ENCODE data around the gene RASGRP4.
"Not testable (repeated sequence)": the region's sequence is repeated elsewhere in the genome, so short reads cannot be mapped to it uniquely, and the experiment has no call there.

Gene RASGRP4

DNA sequence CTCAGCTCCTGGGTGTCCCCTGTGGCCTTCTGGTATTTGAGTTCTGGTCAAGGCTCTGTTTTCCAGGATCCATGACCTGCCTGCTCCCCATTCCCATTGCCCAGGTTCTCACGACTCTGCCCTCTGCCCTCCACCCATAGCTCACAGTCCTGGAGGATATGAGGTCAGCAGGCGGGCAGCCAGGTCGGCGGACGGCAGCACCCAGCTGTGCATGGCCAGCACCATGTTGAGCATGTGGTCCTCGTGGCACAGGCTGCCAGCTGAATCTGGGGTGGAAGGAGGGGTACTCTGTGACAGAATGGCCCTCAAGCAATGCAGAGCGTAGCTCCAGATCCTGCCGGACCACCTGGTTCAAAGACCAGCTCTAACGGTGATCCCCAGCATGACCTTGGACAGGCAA lies 5.1 kb downstream of the RASGRP4 start:
- in situ Hi-C loops (cut with HindIII; ENCODE audit: low sequenced_read_pairs), result no loop called here

DNA sequence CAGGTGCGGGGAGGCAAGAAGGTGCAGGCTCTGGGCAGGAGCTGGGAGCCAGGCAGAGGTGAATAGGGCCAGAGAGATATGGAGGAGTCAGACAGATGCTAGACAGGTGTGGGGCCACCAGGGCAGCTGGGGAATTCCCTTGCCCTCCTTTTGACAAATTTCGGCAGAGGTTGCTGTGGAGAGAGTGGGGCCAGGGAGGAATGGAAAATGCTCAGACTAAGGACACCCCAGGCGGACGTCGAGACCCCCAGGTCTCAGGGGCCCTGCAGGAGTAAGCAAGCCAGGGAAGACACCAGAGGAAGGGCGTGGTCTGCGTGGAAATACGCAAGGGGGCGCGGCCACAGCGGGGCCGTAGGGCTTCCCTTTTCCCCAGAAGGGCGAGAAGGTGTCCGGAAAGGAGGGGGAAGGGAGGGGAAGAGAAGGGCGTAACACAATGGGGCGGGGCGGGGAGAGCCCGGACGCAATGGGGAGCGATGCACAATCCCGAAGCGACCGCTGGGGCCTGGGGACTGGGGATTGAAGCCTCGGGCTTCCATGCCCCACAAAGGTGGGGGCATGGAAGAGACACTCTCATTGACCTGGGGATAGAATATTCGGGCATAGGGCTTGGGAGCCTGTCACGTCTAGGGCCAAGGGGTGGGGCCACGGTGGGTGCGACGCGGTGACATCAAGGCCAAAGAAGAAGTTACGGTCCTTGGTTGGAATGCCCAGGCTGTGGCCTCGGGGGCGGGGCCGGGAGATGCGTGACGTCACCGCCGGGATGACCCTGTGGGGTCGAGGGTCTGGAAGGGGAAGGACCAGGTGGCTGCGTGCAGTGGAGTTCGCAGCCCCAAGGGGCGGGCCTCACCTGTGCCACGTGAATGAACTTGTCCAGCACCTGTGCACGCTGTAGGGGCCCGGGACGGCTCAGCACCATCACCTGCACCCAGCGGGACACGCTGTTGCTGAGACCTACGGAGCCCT lies 8.2 kb downstream of the RASGRP4 start:
- in situ Hi-C loops (cut with HindIII; ENCODE audit: low sequenced_read_pairs), result no loop called here

DNA sequence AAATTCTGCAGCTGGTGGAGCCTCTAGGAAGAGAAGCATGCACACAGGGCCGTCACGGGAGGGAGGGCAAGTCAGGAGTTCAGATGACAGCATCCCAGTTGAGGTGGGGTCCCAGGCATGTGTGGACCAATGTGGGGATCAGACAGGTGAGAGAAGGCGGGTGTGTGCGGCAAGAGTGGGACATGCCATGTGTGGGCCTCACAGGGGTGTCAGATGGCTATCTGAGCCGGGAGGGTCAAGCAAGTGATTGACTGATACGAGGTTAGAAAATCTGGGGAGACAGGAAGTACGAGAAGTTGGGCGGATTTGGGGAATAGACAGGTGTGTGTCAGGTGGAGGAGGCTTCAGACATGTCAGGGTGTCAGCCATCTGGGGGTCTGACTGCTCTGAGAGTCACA lies 8.9 kb downstream of the RASGRP4 start:
- in situ Hi-C loops (cut with HindIII; ENCODE audit: low sequenced_read_pairs), result no loop called here

DNA sequence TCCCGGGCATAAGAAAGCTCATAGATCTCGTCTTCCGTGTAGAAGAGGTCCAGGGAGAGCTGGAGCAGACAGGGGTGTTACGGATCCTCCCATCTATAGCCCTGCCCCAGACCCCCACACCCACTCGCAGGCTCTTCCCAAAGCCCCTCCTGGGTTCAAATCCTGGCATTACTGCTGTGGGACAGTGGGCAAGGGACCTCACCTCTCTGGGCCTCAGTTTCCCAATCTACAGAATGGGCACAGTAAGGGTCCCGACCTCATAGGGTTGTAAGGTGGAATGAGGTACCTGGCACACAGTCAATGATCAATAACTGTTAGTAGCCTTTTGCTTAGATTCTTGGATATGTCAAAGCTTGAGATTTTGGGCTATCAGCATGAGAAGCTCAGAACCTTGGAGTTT lies 12.6 kb downstream of the RASGRP4 start:
- in situ Hi-C loops (cut with HindIII; ENCODE audit: low sequenced_read_pairs), result no loop called here

DNA sequence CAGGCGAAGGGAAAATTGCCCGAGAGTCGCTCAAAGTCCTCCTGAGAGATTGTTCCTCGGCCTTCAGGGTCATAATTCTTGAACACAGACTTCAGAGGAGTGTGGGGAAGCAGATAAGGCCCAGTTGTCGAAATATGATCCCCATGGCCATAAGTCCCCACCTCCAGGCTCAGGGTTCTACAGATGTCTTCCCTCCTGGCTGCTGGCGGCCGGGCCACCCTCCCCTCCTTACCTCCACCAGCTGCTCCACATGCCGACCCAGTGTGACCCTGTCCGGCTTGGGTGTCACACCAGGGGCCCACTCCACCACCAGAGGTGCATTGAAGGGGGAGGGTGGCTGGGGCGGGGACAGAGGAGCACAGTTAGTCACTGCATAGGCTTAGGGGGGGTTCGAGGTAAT lies 13.1 kb downstream of the RASGRP4 start:
- in situ Hi-C loops (cut with HindIII; ENCODE audit: low sequenced_read_pairs), result no loop called here

DNA sequence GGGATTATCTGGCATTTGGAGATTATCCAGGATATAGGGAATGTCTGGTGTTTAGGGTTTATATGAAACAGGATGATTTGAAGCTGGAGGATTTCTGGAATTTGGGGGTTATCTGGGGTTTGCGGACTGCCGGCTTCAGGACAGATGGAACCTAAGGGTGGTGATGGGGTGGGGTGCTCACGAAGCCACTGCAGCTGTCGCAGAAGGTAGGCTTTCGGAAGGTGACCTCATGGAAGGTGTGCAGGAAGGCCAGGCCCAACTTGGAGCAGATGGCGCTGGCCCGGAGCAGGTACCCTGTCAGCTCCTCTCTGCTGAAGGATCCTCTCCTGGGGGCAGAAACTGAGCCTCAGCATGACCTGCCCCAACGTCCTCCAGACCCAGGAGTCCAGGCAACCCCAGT lies 13.5 kb downstream of the RASGRP4 start:
- in situ Hi-C loops (cut with HindIII; ENCODE audit: low sequenced_read_pairs), result no loop called here

DNA sequence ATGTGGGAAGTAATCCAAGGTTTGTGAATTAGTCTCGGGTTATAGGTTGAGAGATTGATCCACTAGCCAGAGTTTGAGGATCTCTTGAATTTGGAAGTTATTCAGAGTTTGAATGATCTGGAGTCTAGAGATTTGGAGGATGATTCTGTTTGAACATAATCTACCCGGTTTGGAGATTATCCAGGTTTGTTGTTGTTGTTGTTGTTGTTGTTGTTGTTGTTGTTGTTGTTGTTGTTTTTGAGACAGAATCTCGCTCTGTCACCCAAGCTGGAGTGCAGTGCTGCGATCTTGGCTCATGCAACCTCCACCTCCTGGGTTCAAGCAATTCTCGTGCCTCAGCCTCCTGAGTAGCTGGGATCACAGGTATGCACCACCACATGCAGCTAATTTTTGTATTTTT lies 14.1 kb downstream of the RASGRP4 start:
- in situ Hi-C loops (cut with HindIII; ENCODE audit: low sequenced_read_pairs), result not testable (repeated sequence)

DNA sequence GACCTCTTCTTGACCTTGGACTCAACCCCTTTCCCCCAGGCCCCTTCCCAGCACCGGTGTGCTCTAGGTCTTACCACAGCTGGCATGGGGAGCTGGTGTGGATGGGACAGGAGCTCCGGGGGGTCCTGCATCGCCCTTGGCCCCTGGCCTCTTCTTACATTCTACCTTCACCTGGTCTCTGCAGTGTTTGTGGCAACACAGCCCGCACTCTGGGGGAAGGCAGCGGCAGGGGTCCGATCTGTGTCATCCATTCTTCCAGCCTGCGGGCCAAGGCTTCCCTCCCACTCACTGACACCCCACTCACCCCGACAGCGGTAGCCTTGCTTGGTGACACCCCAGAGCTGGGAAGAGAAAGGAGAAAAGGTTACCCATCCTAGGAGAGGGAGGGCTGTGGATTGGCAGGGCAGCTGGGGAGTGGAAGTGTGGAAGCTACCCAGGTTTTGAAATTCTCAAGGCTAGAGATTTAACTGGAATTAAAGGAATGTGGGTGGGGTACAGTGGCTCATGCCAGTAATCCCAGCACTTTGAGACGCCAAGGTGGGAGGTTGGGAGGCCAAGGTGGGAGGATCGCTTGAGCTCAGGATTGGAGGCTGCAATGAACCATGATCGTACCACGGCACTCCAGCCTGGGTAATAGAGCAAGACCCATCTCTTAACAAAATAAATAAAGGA lies 14.8 kb downstream of the RASGRP4 start:
- in situ Hi-C loops (cut with HindIII; ENCODE audit: low sequenced_read_pairs), result no loop called here

DNA sequence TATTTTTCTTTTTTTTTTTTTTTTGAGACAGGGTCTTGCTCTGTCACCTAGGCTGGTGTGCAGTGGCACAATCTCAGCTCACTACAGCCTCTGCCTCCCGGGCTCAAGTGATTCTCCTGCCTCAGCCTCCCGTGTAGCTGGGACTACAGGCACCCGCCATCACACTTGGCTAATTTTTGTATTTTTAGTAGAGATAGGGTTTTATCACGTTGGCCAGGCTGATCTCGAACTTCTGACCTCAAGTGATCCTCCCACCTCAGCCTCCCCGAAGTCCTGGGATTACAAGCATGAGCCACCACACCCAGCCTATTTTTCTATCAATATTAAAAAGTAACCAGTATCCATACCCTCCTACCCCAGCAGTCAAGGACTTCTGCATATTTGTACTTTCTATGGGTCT lies 15.6 kb downstream of the RASGRP4 start:
- in situ Hi-C loops (cut with HindIII; ENCODE audit: low sequenced_read_pairs), result not testable (repeated sequence)

DNA sequence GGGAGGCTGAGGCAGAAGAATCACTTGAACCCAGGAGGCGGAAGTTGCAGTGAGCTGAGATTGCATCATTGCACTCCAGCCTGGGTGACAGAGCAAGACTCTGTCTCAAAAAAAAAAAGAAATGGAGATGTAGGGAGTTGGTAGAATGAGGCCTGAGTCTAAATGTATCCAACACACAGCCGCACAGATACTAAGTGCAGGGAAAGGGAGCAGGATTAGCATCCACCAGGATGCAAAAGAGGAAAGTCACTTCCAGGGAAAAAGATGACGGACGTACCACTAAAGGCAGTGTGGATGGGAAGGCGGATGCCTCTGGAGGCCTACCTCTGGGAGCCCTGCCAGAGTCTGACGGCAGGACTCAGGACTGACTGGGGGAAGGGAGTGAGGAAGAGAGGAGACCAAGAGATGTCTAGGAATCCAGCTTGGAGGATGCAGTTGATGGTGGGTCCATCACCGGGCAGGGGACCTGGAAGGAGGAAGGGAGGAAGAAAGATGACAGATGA lies 16.3 kb downstream of the RASGRP4 start:
- in situ Hi-C loops (cut with HindIII; ENCODE audit: low sequenced_read_pairs), result no loop called here

DNA sequence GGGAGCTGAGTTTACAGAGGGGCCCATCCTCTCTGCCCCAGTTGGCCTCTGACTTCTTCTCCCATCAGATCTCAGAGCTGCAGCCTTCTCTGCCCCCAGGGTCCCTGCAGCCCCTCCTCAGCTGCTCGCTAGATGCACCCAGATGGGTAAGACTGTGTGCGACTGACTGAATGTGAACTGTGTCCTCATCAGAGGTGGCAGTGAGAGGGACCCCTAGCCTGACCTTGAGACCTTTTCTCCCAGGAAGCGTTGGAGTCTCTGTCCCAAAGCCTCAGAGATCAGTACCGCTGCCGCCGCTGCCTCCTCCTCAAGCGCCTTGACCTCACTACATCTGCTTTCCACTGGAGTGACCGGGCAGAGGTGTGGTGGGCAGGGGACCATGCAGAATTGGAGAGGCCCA lies 20.7 kb downstream of the RASGRP4 start:
- in situ Hi-C loops (cut with HindIII; ENCODE audit: low sequenced_read_pairs), result no loop called here

DNA sequence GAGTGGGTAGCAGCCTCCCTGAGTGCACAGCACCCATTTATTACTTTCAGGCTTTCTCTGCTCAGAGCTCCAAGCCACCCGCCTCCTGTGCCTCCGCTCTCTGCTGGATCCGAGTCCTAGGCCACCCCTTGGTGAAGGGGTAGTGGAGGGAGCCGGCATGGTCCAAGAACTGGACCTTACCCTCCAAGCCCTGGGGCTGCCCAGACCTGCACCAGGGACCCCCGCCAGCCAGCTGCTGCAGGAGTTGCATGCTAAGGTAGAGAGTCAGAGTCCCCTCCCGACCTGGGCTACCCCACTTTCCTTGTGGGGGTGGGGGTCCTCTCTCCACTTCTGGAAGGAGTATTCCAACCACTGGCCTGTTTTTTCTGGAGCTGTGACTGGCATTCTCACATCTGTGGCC lies 21.2 kb downstream of the RASGRP4 start:
- in situ Hi-C loops (cut with HindIII; ENCODE audit: low sequenced_read_pairs), result no loop called here

DNA sequence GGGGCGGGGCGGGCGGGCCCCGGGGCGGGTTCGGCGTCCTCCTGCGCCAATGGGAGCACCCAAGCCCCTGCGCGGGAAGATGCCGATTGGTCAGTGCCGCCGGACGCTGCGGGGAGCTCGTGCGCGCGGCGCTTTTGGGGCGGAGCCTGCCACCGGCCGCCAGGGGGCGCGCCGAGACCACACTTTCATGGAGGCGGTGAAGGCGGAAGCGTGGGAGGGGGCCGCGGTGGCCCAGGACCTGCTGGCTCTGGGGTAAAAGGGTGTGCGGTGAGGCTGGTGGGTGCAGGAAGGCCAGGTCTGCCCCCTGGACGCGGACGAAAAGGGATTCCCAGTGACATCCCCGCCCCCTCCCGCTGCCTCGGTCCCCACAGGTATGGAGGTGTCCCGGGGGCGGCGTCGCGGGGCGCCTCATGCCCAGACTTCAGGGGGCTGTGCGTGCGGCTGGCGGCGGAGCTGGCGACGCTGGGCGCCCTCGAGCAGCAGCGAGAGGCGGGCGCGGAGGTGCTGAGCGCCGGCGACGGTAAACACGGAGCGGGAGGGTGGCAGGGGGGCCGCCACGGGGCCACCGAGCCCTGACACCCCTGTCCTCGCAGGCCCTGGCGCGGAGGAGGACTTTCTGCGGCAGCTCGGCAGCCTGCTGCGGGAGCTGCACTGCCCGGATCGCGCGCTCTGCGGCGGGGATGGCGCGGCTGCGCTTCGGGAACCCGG lies 22.9 kb downstream of the RASGRP4 start, which contains the start of gene FAM98C:
Gene FAM98C (plus strand): TSS at position 127 of the 708 bp plus-strand sequence. CDS start 61 bp downstream, at position 188.
- in situ Hi-C loops (cut with HindIII; ENCODE audit: low sequenced_read_pairs), result no loop called here

DNA sequence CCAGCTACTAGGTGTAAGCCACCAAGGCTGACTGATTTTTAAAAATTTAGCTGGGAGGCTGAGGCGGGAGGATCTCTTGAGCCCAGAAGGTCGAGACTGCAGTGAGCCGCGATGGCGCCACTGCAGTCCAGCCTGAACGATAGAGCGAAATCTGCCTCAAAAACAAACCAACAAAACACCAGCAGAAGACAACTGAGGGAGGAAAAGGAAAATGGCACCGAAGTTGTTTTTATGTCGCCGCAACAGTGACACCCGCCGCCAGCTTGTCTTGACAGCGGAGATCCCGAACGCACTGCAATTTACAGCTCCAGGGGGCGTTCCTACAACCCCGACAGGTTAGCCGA lies 23.4 kb downstream of the RASGRP4 start:
- in situ Hi-C loops (cut with HindIII; ENCODE audit: low sequenced_read_pairs), result no loop called here

DNA sequence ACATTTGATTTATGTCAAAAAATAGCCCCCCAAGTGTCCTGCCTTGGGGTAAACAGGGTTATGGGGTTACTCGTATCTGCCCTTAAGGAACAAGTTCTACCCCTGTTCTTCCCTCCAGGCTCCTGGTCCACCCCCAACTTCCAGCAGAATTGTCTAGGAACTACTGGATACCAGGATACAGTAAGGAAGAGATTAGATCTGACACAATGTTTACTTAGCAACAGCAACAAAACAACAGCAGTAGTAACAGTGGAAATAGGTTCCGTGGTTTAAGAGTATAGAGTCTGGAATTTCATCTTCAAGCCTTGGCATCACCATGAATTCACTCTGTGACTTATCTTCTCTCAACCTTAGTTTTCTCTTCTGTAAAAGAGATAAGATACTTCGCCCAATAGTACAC lies 24.9 kb downstream of the RASGRP4 start:
- in situ Hi-C loops (cut with HindIII; ENCODE audit: low sequenced_read_pairs), result no loop called here

DNA sequence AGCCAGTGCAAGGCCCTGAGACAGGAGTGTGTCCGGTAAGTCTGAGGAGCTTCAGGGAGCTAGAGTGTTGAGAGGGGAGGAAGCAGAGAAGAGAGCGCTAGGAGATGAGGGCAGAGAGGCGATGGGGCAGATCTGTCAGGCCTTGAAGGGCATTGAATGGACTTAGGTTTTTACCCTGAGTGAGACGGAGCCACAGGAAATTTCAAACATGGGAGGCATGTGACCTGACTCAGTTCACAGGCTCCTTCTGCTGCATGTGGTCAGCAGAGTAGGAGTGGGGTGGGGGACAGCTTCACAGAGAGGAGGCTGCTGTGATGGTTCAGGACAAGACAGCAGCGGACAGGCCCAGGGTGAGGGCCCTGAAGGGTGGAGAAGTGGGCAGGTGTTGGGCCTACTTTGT lies 25.7 kb downstream of the RASGRP4 start:
- in situ Hi-C loops (cut with HindIII; ENCODE audit: low sequenced_read_pairs), result no loop called here

DNA sequence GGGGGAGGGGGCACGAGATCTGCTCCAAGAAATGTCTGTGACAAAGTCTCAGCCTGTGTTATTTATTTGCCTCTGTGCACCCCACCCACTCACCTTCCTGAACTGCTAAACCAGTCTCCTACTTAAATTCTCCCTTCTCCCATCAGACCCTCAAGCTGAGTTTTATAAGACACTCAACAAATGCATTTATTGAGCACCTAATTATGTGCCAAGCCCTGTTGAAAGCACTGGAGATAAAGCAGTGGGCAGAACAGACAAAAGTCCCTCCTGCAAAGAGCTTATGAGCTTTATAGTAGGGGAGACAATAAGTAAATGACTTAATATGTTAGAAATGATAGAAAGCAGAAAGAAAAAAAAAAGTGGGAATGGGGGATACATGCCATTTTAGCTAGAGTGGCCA lies 26.5 kb downstream of the RASGRP4 start:
- in situ Hi-C loops (cut with HindIII; ENCODE audit: low sequenced_read_pairs), result no loop called here

DNA sequence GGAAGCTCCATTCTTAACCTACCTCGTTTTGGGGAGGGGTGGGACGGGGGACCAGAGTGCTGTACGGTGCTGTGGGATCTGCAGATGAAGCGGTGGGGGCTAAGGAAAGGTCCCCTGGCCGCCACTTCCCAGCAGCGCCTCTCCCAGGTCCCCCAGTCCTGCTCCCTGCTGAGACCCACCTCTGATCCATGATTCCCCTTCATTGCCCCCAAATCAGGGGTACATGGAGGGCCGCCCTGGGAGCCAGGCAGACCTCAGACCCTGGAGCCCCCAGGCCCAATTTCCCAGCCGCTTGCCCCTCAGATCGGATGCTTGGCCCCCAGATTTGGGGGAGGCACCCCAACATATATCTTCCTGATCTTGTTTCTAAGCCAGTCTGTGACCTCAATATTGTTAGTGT lies 26.9 kb downstream of the RASGRP4 start:
- in situ Hi-C loops (cut with HindIII; ENCODE audit: low sequenced_read_pairs), result no loop called here

DNA sequence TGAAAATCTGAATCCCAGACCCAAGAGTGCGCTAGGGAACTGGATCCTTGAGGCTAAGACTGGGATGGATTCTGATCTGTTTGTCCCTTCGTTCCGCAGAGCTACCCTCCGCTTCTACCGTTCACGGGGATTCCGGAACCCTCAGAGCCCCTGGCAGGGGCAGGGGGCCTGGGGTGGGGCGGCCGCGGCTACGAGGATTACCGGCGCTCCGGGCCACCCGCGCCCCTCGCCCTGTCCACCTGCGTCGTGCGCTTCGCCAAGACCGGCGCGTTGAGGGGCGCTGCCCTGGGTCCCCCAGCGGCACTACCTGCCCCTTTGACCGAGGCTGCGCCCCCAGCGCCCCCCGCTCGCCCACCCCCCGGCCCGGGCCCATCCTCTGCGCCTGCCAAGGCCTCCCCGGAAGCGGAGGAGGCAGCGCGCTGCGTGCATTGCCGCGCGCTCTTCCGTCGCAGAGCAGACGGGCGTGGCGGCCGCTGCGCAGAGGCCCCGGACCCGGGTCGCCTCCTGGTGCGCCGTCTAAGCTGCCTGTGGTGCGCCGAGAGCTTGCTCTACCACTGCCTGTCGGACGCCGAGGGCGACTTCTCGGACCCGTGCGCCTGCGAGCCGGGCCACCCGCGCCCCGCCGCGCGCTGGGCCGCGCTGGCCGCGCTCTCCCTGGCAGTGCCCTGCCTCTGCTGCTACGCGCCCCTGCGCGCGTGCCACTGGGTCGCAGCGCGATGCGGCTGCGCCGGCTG lies 30.5 kb downstream of the RASGRP4 start:
- in situ Hi-C loops (cut with HindIII; ENCODE audit: low sequenced_read_pairs), result no loop called here

DNA sequence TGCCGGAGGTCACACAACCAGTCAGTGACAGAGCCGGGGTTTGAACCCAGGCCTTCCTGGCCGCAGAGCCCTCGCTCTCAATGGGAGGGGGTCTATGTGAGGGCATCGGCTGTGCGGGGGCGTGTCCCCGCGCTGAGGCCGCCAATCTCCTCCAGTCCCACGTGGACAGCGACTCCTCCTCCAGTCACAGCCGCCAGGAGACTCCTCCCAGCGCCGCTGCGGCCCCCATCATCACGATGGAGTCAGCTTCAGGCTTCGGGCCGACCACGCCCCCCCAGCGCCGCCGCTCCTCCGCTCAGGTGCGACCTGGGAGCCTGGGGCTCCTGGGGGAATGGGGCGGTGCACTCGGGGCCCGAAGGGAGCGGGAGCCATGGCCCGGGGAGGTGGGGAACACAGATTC lies 31.5 kb downstream of the RASGRP4 start:
- in situ Hi-C loops (cut with HindIII; ENCODE audit: low sequenced_read_pairs), result no loop called here
